H1 (cell line): ENCODE data around the gene YEATS2. TPM values are rescaled to one million over a fixed set of nuclear protein-coding genes. Genes with fewer than 3 reads are reported as not detected.

ENCODE experiments used
- CTCF ChIA-PET: fragments of 300-600 bp; sonication (Branson Sonifier 250); formaldehyde crosslinking; loops from one replicate; lab custom pipeline; 2021; ENCODE audit not compliant: partially characterized antibody; lab: Charles Lee
- POLR2A ChIA-PET: fragments of 300-600 bp; sonication (Branson Sonifier 250); formaldehyde crosslinking; loops from one replicate; lab custom pipeline; 2021; ENCODE audit warnings: inconsistent platforms; ENCODE audit not compliant: partially characterized antibody; lab: Charles Lee
- DNase-seq, 2 experiments: peaks; one replicate each; pipeline versions ENCODE4 v3.0.0 to v3.0.0-alpha.2; 2010 to 2022; ENCODE audit warnings: low spot score in 2 of 2, low read depth in 1 of 2, mixed read lengths in 1 of 2
- FAIRE-seq: peaks from 2 replicates; lab custom pipeline; 2011; peaks lifted over from hg19 to GRCh38; lab: Jason Lieb, UNC
- H2AFZ ChIP-seq: 2 replicates; pipeline ENCODE4 v1.8.1; 2012; ENCODE audit warnings: low read length, inconsistent platforms
- H2AK5ac ChIP-seq: 2 replicates; pipeline ENCODE4 v1.6.1; 2013; ENCODE audit warnings: low read depth, low read length
- H2BK120ac ChIP-seq: replicated peaks from 2 replicates; pipeline ENCODE3; 2013; ENCODE audit warnings: low read depth, low read length, inconsistent platforms
- H2BK12ac ChIP-seq: 2 replicates; pipeline ENCODE4 v1.6.1; 2013; ENCODE audit warnings: low read depth, low read length
- H2BK15ac ChIP-seq: 2 replicates; pipeline ENCODE4 v1.6.1; 2013; ENCODE audit warnings: low read length
- H2BK20ac ChIP-seq: 2 replicates; pipeline ENCODE4 v1.6.1; 2013; ENCODE audit warnings: low read length
- H2BK5ac ChIP-seq: 2 replicates; pipeline ENCODE4 v1.6.1; 2013; ENCODE audit warnings: low read depth, low read length
- H3K14ac ChIP-seq: 2 replicates; pipeline ENCODE4 v1.6.1; 2013; ENCODE audit warnings: inconsistent platforms; ENCODE audit not compliant: insufficient read length
- H3K18ac ChIP-seq: 2 replicates; pipeline ENCODE4 v1.6.1; 2013; ENCODE audit warnings: low read length; ENCODE audit errors: extremely low read depth
- H3K23ac ChIP-seq: 2 replicates; pipeline ENCODE4 v1.6.1; 2013; ENCODE audit warnings: inconsistent platforms; ENCODE audit not compliant: insufficient read length
- H3K23me2 ChIP-seq: 2 replicates; pipeline ENCODE4 v1.6.1; 2013; ENCODE audit warnings: low read depth, low read length
- H3K27ac ChIP-seq: 2 replicates; pipeline ENCODE4 v1.6.1; 2011; ENCODE audit warnings: low read depth, low read length, inconsistent platforms
- H3K27me3 ChIP-seq, 4 experiments: replicated peaks in 1 of 4; 1 replicate in 1 of 4; 2 replicates in 3 of 4; pipeline versions ENCODE4 v1.6.1 to v1.8.1; 2011 to 2013; ENCODE audit warnings: low read length in 3 of 4, mild to moderate bottlenecking in 3 of 4, inconsistent platforms in 2 of 4, mixed read lengths in 2 of 4, moderate library complexity in 1 of 4; ENCODE audit not compliant: control insufficient read depth in 3 of 4, insufficient read depth in 3 of 4; ENCODE audit errors: extremely low read depth in 1 of 4
- H3K36me3 ChIP-seq, 4 experiments: 2 replicates each; pipeline versions ENCODE4 v1.6.1 to v1.8.1; 2011 to 2013; ENCODE audit warnings: mild to moderate bottlenecking in 4 of 4, low read length in 3 of 4, moderate library complexity in 2 of 4, control low read depth in 1 of 4, inconsistent platforms in 1 of 4; ENCODE audit not compliant: insufficient read depth in 4 of 4, control insufficient read depth in 2 of 4
- H3K4ac ChIP-seq: replicated peaks from 2 replicates; pipeline ENCODE3; 2013; ENCODE audit warnings: low read length, low read depth, mixed read lengths, inconsistent platforms; ENCODE audit not compliant: insufficient read length
- H3K4me1 ChIP-seq, 4 experiments: replicated peaks in 1 of 4; 1 replicate in 1 of 4; 2 replicates in 3 of 4; pipeline versions ENCODE4 v1.6.1 to v1.8.1; 2011 to 2013; ENCODE audit warnings: low read length in 3 of 4, inconsistent platforms in 2 of 4, mixed read lengths in 1 of 4; ENCODE audit not compliant: insufficient read depth in 4 of 4, control insufficient read depth in 3 of 4
- H3K4me2 ChIP-seq, 2 experiments: 2 replicates each; pipeline versions ENCODE4 v1.6.1 to v1.8.1; 2011 to 2013; ENCODE audit warnings: low read depth in 2 of 2, low read length in 2 of 2, control low read depth in 1 of 2, inconsistent platforms in 1 of 2, mild to moderate bottlenecking in 1 of 2; ENCODE audit not compliant: insufficient read depth in 1 of 2
- H3K4me3 ChIP-seq, 4 experiments: fragments of 200-600, 300-600 bp in 1 of 4; sonication (generic), shearing (Covaris generic), sonication (Bioruptor Twin) in 1 of 4; 2 replicates each; pipeline versions ENCODE4 v1.5.1 to v1.8.1; 2011 to 2016; ENCODE audit warnings: low read length in 4 of 4, low read depth in 3 of 4, control low read depth in 2 of 4, inconsistent platforms in 2 of 4, mild to moderate bottlenecking in 2 of 4, mixed read lengths in 1 of 4, moderate library complexity in 1 of 4; ENCODE audit not compliant: insufficient read depth in 2 of 4; ENCODE audit errors: extremely low read depth in 1 of 4
- H3K56ac ChIP-seq: replicated peaks from 2 replicates; pipeline ENCODE3; 2013; ENCODE audit warnings: low read depth, mild to moderate bottlenecking, mixed read lengths, low read length, inconsistent platforms; ENCODE audit not compliant: insufficient read length
- H3K79me1 ChIP-seq: 2 replicates; pipeline ENCODE4 v1.6.1; 2013; ENCODE audit warnings: low read depth, low read length, control low read depth
- H3K79me2 ChIP-seq, 2 experiments: 2 replicates each; pipeline versions ENCODE4 v1.6.1 to v1.8.1; 2012 to 2013; ENCODE audit warnings: low read length in 2 of 2, mild to moderate bottlenecking in 2 of 2, inconsistent platforms in 1 of 2; ENCODE audit not compliant: insufficient read depth in 2 of 2, control insufficient read depth in 1 of 2
- H3K9ac ChIP-seq, 4 experiments: replicated peaks in 1 of 4; 1 replicate in 1 of 4; 2 replicates in 3 of 4; pipeline versions ENCODE4 v1.6.1 to v1.8.1; 2011 to 2013; ENCODE audit warnings: low read depth in 3 of 4, low read length in 3 of 4, control low read depth in 2 of 4, mild to moderate bottlenecking in 2 of 4, moderate library complexity in 2 of 4, inconsistent platforms in 1 of 4; ENCODE audit errors: extremely low read depth in 1 of 4
- H3K9me3 ChIP-seq, 2 experiments: 2 replicates each; pipeline versions ENCODE4 v1.6.1 to v1.8.1; 2012 to 2013; ENCODE audit warnings: mild to moderate bottlenecking in 2 of 2, moderate library complexity in 2 of 2, control low read depth in 1 of 2, inconsistent platforms in 1 of 2, low read depth in 1 of 2, low read length in 1 of 2, mixed read lengths in 1 of 2; ENCODE audit not compliant: insufficient read depth in 2 of 2
- H4K20me1 ChIP-seq, 2 experiments: replicated peaks in 1 of 2; 2 replicates each; pipeline versions ENCODE3 to v1.8.1; 2011 to 2013; ENCODE audit warnings: inconsistent platforms in 2 of 2, low read length in 2 of 2, mild to moderate bottlenecking in 1 of 2; ENCODE audit not compliant: insufficient read depth in 2 of 2, control insufficient read depth in 1 of 2
- H4K5ac ChIP-seq: 2 replicates; pipeline ENCODE4 v1.6.1; 2013; ENCODE audit warnings: low read length, low read depth, mixed read lengths, inconsistent platforms; ENCODE audit not compliant: insufficient read length
- H4K8ac ChIP-seq: 2 replicates; pipeline ENCODE4 v1.8.0; 2013; ENCODE audit warnings: mild to moderate bottlenecking, moderate library complexity, low read length, inconsistent platforms; ENCODE audit not compliant: insufficient read depth; ENCODE audit errors: extremely low read depth
- H4K91ac ChIP-seq: replicated peaks from 2 replicates; pipeline ENCODE3; 2013; ENCODE audit warnings: low read length, mixed read lengths, inconsistent platforms; ENCODE audit not compliant: insufficient read length
- KDM4A ChIP-seq: IDR thresholded peaks from one replicate; pipeline ENCODE4 v1.7.1; 2012; ENCODE audit warnings: low read depth, mild to moderate bottlenecking, moderate library complexity, low read length, inconsistent platforms; ENCODE audit not compliant: severe bottlenecking
- NRF1 ChIP-seq: IDR thresholded peaks from 2 replicates; pipeline ENCODE4 v1.6.1; 2011; ENCODE audit warnings: mild to moderate bottlenecking, low read depth, low read length, improper control_type of control experiment
- SP1 ChIP-seq: IDR thresholded peaks from 2 replicates; pipeline ENCODE4 v1.6.1; 2011; ENCODE audit warnings: low read depth, low read length
- WGBS, 2 experiments: shearing (Covaris generic) in 1 of 2; methylation state at CpG; one replicate each; pipeline versions ENCODE4 v1.1.6 to v1.1.7; 2013 to 2015; ENCODE audit warnings: low lambda C conversion rate in 2 of 2, mixed read lengths in 2 of 2, inconsistent platforms in 1 of 2, low coverage in 1 of 2, missing lambda C conversion rate in 1 of 2; ENCODE audit not compliant: insufficient replicate concordance in 2 of 2, insufficient coverage in 1 of 2, insufficient read length in 1 of 2; ENCODE audit errors: extremely low coverage in 1 of 2, missing lambda C conversion rate in 1 of 2; 5-methylcytosine and 5-hydroxymethylcytosine counted together
- polyA plus RNA-seq, 7 experiments: library from polyadenylated mRNA; depleted of rRNA in 3 of 7; stranded (reverse) in 5 of 7; unstranded in 2 of 7; fragments of >200 nt in 5 of 7; fragments of 200-250 nt in 2 of 7; gene quantifications; 1 replicate in 5 of 7; 2 replicates in 1 of 7; 4 replicates in 1 of 7; pipeline versions ENCODE4 v1.2.1 to v1.2.3, GENCODE V29; 2011 to 2013; ENCODE audit warnings: missing spikeins in 2 of 7, mixed read lengths in 2 of 7
- total RNA-seq: library from RNA; stranded (reverse); fragmentation: NEBNext Ultra II Directional; extraction: Animal tissue kit (Norgen Biotek cat#: 25700); gene quantifications from 2 replicates; pipeline ENCODE4 v1.2.1, GENCODE V29; 2021

Gene YEATS2
- total and polyA plus RNA-seq, 2 of the 8 experiments (the other 6 are each of a cell fraction or from before 2014, with no cell fraction given), result 35.3 to 53.7 TPM

DNA sequence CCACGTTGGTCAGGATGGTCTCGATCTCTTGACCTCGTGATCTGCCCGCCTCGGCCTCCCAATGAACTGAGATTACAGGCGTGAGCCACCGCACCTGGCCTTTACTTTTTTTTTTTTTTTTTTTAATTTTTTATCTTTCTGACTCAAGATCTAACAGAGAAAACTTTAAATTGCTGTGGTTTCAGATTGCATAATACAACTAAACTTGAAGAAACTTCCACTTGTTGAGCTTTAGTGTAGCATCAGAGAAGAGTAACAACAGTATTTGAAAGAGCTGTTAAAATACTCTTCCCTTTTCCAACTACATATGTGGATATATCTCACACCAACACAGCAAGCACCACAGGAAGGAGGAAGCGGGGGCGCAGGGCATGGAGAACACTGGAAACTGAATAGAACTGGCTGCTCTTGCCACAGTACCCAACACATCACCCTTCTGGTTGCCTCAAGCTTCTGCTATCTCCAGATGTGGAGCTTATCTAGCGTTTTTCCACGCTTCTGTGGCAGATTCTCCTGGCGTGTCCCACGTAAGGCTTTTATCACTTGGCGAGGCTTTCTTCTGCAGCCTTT, 82.4 kb downstream of the YEATS2 start:
- ChIA-PET POLR2A (interaction anchor here (0.7 kb wide), 1 partner anchor 8 kb away, joined by 3 read pairs; no protein-coding TSS in a partner anchor), CTCF (interaction anchor here (0.7 kb wide), 1 partner anchor 38 kb away, joined by 4 read pairs; no protein-coding TSS in a partner anchor)
- TF ChIP-seq NRF1 (no peak), SP1 (no peak), KDM4A (no peak)
- WGBS, 2 experiments, result 90% methylated on average over 9 of the region's 14 CpGs; no CpG with 5 or more reads in 1 of the 2 experiments
- no peak overlapping the region for H3K9ac ChIP-seq
- DNase-seq, result no peak
- H3K4me2 ChIP-seq, result no peak overlapping the region
- H3K79me2 ChIP-seq, result no peaks in the 10 kb centered on the region
- no peak overlapping the region for H3K4ac ChIP-seq
- FAIRE-seq, result no peak
- no peaks in the 10 kb centered on the region for H3K27me3 ChIP-seq
- H3K23me2 ChIP-seq, result no peaks in the 10 kb centered on the region
- H4K20me1 ChIP-seq, result peaks cover 0 to 4% of the 10 kb centered on the region in 2 experiments
- no peaks in the 10 kb centered on the region for H3K9me3 ChIP-seq
- H4K8ac ChIP-seq, result no peak overlapping the region
- no peaks in the 10 kb centered on the region for H3K79me1 ChIP-seq
- peaks cover 28 to 83% (median 60%) of the 10 kb centered on the region in 4 experiments for H3K36me3 ChIP-seq
- no peak overlapping the region for H2AK5ac ChIP-seq
- H2BK20ac ChIP-seq, result no peak overlapping the region
- no peak overlapping the region for H3K14ac ChIP-seq
- H2BK5ac ChIP-seq, result no peak overlapping the region
- no peak overlapping the region for H3K23ac ChIP-seq
- H4K91ac ChIP-seq, result no peak overlapping the region
- no peak overlapping the region for H3K18ac ChIP-seq
- no peak overlapping the region for H3K56ac ChIP-seq
- H3K27ac ChIP-seq, result no peak overlapping the region
- no peak overlapping the region for H2BK120ac ChIP-seq
- H2AFZ ChIP-seq, result no peak overlapping the region
- no peak overlapping the region for H2BK15ac ChIP-seq
- H3K4me1 ChIP-seq, result no peaks in the 10 kb centered on the region
- no peak overlapping the region for H2BK12ac ChIP-seq
- no peak overlapping the region for H4K5ac ChIP-seq
- no peak overlapping the region for H3K4me3 ChIP-seq
